Loucy (cell line): Measurements from ENCODE around the gene JAM3.

Source experiments
- H2AFZ ChIP-seq: fragments of 200-600 bp; sonication (generic); 2 replicates; pipeline ENCODE4 v1.6.0; 2016; ENCODE audit warnings: antibody characterized with exemption, mild to moderate bottlenecking, low read length, moderate library complexity
- H3F3A ChIP-seq: fragments of 200-600 bp; 2 replicates; pipeline ENCODE4 v1.6.0; 2016; ENCODE audit warnings: antibody characterized with exemption, low read depth, mild to moderate bottlenecking
- H3K27me3 ChIP-seq: fragments of 200-600 bp; sonication (generic); 2 replicates; pipeline ENCODE4 v1.6.1; 2014; ENCODE audit warnings: low read length, mild to moderate bottlenecking; ENCODE audit not compliant: insufficient read depth, poor library complexity, severe bottlenecking
- H3K36me3 ChIP-seq: fragments of 200-600 bp; sonication (generic); 2 replicates; pipeline ENCODE4 v1.6.1; 2016; ENCODE audit warnings: low read length; ENCODE audit not compliant: insufficient read depth
- H3K4me1 ChIP-seq: fragments of 200-600 bp; sonication (generic); 2 replicates; pipeline ENCODE4 v1.5.1; 2014; ENCODE audit warnings: low read length, mild to moderate bottlenecking; ENCODE audit not compliant: insufficient read depth, poor library complexity, severe bottlenecking
- H3K4me2 ChIP-seq: fragments of 200-600 bp; sonication (generic); 2 replicates; pipeline ENCODE4 v1.6.0; 2014; ENCODE audit warnings: antibody characterized with exemption, low read length, low read depth, mild to moderate bottlenecking; ENCODE audit not compliant: poor library complexity, severe bottlenecking
- H3K4me3 ChIP-seq: fragments of 200-600 bp; sonication (generic); 2 replicates; pipeline ENCODE4 v1.5.1; 2014; ENCODE audit warnings: low read length, mild to moderate bottlenecking, mixed read lengths; ENCODE audit not compliant: poor library complexity, severe bottlenecking
- H3K79me2 ChIP-seq: fragments of 200-600 bp; sonication (generic); 2 replicates; pipeline ENCODE4 v1.6.1; 2014; ENCODE audit warnings: low read length; ENCODE audit not compliant: insufficient read depth
- H3K9ac ChIP-seq: fragments of 200-600 bp; sonication (generic); 2 replicates; pipeline ENCODE4 v1.6.0; 2014; ENCODE audit warnings: mild to moderate bottlenecking, low read depth, low read length, moderate library complexity; ENCODE audit not compliant: poor library complexity, severe bottlenecking
- H3K9me2 ChIP-seq: fragments of 200-600 bp; sonication (generic); replicated peaks from 2 replicates; pipeline ENCODE4 v1.6.1; 2016; ENCODE audit warnings: low read depth, low read length, mixed read lengths
- H3K9me3 ChIP-seq: fragments of 200-600 bp; sonication (generic); 2 replicates; pipeline ENCODE4 v1.6.1; 2014; ENCODE audit warnings: mild to moderate bottlenecking, antibody characterized with exemption, low read length, low read depth; ENCODE audit not compliant: insufficient read depth
- H4K20me1 ChIP-seq: fragments of 200-600 bp; sonication (generic); 2 replicates; pipeline ENCODE4 v1.6.0; 2014; ENCODE audit warnings: antibody characterized with exemption, low read length, mild to moderate bottlenecking; ENCODE audit not compliant: insufficient read depth, poor library complexity, severe bottlenecking
- EZH2phosphoT487 ChIP-seq: fragments of 200-600 bp; IDR thresholded peaks from 2 replicates; pipeline ENCODE4 v1.6.1; 2018; ENCODE audit warnings: antibody characterized with exemption, mild to moderate bottlenecking, moderate library complexity, borderline replicate concordance
- TF ChIP-seq, protein P1 (sequence below): fragments of 200-600 bp; sonication (generic); conservative IDR thresholded peaks from 2 replicates; pipeline ENCODE4 v1.5.1; 2014; ENCODE audit warnings: mild to moderate bottlenecking, antibody characterized with exemption, low read length

JAM3 gene

DNA sequence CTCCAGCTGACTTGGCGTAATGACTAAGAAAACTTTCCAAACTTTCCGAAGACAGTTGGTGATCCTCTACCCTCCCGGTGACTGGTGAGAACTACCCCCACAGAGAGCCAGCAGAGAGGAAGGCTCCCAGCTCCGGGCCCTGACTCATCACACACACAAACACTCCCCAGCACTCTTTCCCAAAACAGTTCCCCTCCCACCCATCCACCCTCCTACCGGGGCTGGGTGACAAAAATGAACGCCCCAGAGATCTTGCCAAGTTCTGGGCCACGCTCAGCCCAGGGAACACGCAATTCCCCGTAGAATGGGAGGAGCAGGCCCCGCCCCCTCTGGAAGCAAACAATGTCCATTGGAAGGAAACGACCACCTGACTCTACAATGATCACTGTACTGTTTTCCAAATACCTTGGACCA lies 21.3 kb upstream of the JAM3 start:
- Histone ChIP-seq H3F3A (no peaks in the 10 kb centered on the region), H3K36me3 (no peaks in the 10 kb centered on the region), H3K4me3 (no peak overlapping the region), H3K79me2 (no peaks in the 10 kb centered on the region), H3K4me2 (no peak overlapping the region), H3K9ac (no peak overlapping the region), H4K20me1 (no peaks in the 10 kb centered on the region), H3K9me2 (no peaks in the 10 kb centered on the region), H3K9me3 (no peaks in the 10 kb centered on the region), H2AFZ (no peak overlapping the region), H3K4me1 (peaks cover 2% of the 10 kb centered on the region), H3K27me3 (no peaks in the 10 kb centered on the region)
- TF ChIP-seq, protein P1, sequence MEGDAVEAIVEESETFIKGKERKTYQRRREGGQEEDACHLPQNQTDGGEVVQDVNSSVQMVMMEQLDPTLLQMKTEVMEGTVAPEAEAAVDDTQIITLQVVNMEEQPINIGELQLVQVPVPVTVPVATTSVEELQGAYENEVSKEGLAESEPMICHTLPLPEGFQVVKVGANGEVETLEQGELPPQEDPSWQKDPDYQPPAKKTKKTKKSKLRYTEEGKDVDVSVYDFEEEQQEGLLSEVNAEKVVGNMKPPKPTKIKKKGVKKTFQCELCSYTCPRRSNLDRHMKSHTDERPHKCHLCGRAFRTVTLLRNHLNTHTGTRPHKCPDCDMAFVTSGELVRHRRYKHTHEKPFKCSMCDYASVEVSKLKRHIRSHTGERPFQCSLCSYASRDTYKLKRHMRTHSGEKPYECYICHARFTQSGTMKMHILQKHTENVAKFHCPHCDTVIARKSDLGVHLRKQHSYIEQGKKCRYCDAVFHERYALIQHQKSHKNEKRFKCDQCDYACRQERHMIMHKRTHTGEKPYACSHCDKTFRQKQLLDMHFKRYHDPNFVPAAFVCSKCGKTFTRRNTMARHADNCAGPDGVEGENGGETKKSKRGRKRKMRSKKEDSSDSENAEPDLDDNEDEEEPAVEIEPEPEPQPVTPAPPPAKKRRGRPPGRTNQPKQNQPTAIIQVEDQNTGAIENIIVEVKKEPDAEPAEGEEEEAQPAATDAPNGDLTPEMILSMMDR = no peak
- TF ChIP-seq EZH2phosphoT487 = no peak

DNA sequence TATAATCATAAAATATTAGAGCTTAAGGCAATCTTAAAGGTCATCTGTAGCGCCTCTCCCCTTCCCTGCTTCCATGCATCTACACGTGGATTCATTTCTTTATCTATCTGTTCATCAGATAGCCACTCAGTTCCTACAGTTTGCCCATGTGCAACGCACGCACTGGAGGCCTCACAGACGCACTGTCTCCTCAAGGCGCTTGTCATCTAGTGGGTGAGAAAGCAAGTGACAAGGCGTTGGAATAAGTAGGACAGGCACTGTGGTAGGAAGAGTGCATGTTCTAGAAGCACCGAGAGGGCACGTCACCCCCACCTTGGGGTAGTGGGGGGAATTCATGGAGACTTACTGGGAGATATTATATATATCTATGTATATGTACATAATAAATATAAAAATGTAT lies 20.8 kb upstream of the JAM3 start:
- H2AFZ ChIP-seq = no peak overlapping the region
- no peaks in the 10 kb centered on the region for H3K9me2 ChIP-seq
- peaks cover 2% of the 10 kb centered on the region for H3K4me1 ChIP-seq
- no peaks in the 10 kb centered on the region for H3K27me3 ChIP-seq
- H3K4me3 ChIP-seq = no peak overlapping the region
- no peaks in the 10 kb centered on the region for H3F3A ChIP-seq
- no peaks in the 10 kb centered on the region for H4K20me1 ChIP-seq
- H3K9me3 ChIP-seq = no peaks in the 10 kb centered on the region
- H3K36me3 ChIP-seq = no peaks in the 10 kb centered on the region
- TF ChIP-seq, protein P1 = no peak
- no peak for TF ChIP-seq EZH2phosphoT487
- no peak overlapping the region for H3K4me2 ChIP-seq
- no peak overlapping the region for H3K9ac ChIP-seq
- no peaks in the 10 kb centered on the region for H3K79me2 ChIP-seq

DNA sequence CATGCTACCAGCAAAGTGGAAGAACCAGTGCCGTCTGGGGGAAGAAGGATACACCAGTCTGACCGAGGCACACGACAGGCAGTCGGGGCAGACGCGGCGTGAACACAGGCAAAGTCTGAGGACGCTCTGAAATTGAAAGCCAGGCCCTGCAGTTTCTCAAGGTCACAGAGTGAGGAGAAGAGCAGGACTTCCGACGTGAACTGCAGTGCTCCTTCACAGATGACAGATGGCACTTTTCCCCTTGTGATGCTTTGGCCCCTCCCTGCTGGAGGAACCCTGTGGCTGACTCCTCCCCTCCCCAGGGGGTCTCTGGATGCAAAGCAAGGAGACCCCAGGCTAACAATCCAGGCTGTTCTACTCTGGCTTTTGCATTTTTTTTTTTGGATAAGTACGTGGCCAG lies 19.6 kb upstream of the JAM3 start:
- no peak overlapping the region for H3K4me2 ChIP-seq

More for the DNA sequence above, 19.6 kb upstream of the JAM3 start:
- no peaks in the 10 kb centered on the region for H3K36me3 ChIP-seq
- TF ChIP-seq, protein P1 = peak; percentile 33
- no peak for TF ChIP-seq EZH2phosphoT487
- no peaks in the 10 kb centered on the region for H3K27me3 ChIP-seq
- H3K4me3 ChIP-seq = no peak overlapping the region
- no peaks in the 10 kb centered on the region for H3F3A ChIP-seq
- H4K20me1 ChIP-seq = no peaks in the 10 kb centered on the region
- no peak overlapping the region for H2AFZ ChIP-seq
- no peaks in the 10 kb centered on the region for H3K9me2 ChIP-seq
- peaks cover 2% of the 10 kb centered on the region for H3K4me1 ChIP-seq
- H3K9ac ChIP-seq = no peak overlapping the region
- no peaks in the 10 kb centered on the region for H3K9me3 ChIP-seq
- H3K79me2 ChIP-seq = no peaks in the 10 kb centered on the region
